ENCODE results near the gene UQCRH. TPM values are rescaled to one million over a fixed set of nuclear protein-coding genes. Genes with fewer than 3 reads are reported as not detected.

Gene UQCRH
- total and polyA plus RNA-seq, 2 of the 13 experiments (the other 11 are each of a cell fraction or from before 2014, with no cell fraction given), result 548 to 556 TPM

- TF ChIP-seq SRF (IDR thresholded peaks at IDR 0.05; ENCODE audit: low read depth, low read length), result no peak
- no peak for TF ChIP-seq ZUFSP (CRISPR knock-in tag; IDR thresholded peaks at IDR 0.05; ENCODE audit: borderline replicate concordance)
- TF ChIP-seq NBN (conservative IDR thresholded peaks at IDR 0.05), result no peak
- TF ChIP-seq CBX2 (IDR thresholded peaks at IDR 0.05; ENCODE audit: low read depth, low read length), result no peak
- no peak for TF ChIP-seq CBX2 (CRISPR knock-in tag; IDR thresholded peaks at IDR 0.05; ENCODE audit: low read depth)
- TF ChIP-seq MXD3 (CRISPR knock-in tag; IDR thresholded peaks at IDR 0.05), result peak; percentile 57; the same call in 1 of the 2 replicates
- no peak for TF ChIP-seq ZNF616 (CRISPR knock-in tag; IDR thresholded peaks at IDR 0.05; ENCODE audit: low read depth)
- TF ChIP-seq FLYWCH1 (CRISPR knock-in tag; IDR thresholded peaks at IDR 0.05), result no peak
- no peak for TF ChIP-seq AGO1 (IDR thresholded peaks at IDR 0.05; ENCODE audit: low read depth, low read length, poor library complexity, severe bottlenecking)
- no peak for TF ChIP-seq KIAA2018 (CRISPR knock-in tag; IDR thresholded peaks at IDR 0.05; ENCODE audit: borderline replicate concordance)
- TF ChIP-seq KLF6 (CRISPR knock-in tag; IDR thresholded peaks at IDR 0.05), result peak; percentile 62; the same call in 1 of the 2 replicates
- TF ChIP-seq BCL3 (CRISPR knock-in tag; IDR thresholded peaks at IDR 0.05), result peak; percentile 22; the same call in 1 of the 2 replicates
- no peak; the same call in 1 of the 2 replicates for TF ChIP-seq POGZ (CRISPR knock-in tag; IDR thresholded peaks at IDR 0.05)
- TF ChIP-seq MXD4 (CRISPR knock-in tag; IDR thresholded peaks at IDR 0.05), result peak; percentile 92
- peak; percentile 59; the same call in 1 of the 2 replicates for TF ChIP-seq SIN3A (IDR thresholded peaks at IDR 0.05; ENCODE audit: borderline replicate concordance, low read depth, low read length)
- TF ChIP-seq RXRA (CRISPR knock-in tag; IDR thresholded peaks at IDR 0.05), result peak; percentile 78
- TF ChIP-seq SMAD3 (CRISPR knock-in tag; IDR thresholded peaks at IDR 0.05), result peak; percentile 88; the same call in 1 of the 2 replicates
Observed at GRCh38 chr1:46340404-46341221, 37.1 kb downstream of the UQCRH start, which contains the start of gene NSUN4 (continued).

All from HepG2 (cell line).